PC-3 (cell line): Measurements from ENCODE around the gene ANKDD1B.

Source experiments
- EZH2 ChIP-seq: fragments of 300-600 bp; sonication (generic); IDR thresholded peaks from one replicate; pipeline ENCODE4 v1.6.1; 2017; ENCODE audit warnings: antibody characterized with exemption, mild to moderate bottlenecking, low read length; ENCODE audit not compliant: unreplicated experiment
- EZH2phosphoT487 ChIP-seq: fragments of 300-600 bp; sonication (generic); IDR thresholded peaks from 2 replicates; pipeline ENCODE4 v1.6.1; 2018; ENCODE audit warnings: mild to moderate bottlenecking, antibody characterized with exemption, low read length, borderline replicate concordance
- TF ChIP-seq, protein P1 (sequence below): fragments of 300-600 bp; sonication (generic); conservative IDR thresholded peaks from 2 replicates; pipeline ENCODE4 v1.5.1; 2017; ENCODE audit warnings: antibody characterized with exemption, low read depth, mild to moderate bottlenecking, low read length

DNA sequence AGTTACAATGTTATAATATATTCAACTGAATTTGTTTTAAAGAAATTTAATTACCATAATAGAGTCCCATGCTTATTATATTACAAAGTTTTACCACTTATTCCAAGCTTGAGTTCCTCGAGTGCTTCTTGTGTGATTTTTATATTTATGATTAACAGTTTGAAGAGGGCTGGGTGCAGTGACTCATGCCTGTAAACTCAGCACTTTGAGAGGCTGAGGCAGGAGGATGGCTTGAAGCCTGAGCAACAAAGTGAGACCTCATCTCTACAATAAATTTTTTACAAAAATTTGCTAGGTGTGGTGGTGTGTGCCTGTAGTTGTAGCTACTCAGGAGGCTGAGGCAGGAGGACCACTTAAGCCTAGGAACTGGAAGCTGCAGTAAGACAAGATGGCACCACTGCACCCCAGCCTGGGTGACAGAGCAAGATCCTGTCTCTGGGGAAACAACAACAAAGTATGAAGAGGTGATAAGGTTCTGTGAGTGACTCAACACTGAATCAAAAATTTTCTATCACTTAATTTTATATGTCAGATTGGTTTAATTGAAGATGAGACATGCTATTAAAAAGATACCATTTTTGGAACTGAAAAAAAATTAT lies 96.8 kb downstream of the ANKDD1B start:
- TF ChIP-seq, protein P1, sequence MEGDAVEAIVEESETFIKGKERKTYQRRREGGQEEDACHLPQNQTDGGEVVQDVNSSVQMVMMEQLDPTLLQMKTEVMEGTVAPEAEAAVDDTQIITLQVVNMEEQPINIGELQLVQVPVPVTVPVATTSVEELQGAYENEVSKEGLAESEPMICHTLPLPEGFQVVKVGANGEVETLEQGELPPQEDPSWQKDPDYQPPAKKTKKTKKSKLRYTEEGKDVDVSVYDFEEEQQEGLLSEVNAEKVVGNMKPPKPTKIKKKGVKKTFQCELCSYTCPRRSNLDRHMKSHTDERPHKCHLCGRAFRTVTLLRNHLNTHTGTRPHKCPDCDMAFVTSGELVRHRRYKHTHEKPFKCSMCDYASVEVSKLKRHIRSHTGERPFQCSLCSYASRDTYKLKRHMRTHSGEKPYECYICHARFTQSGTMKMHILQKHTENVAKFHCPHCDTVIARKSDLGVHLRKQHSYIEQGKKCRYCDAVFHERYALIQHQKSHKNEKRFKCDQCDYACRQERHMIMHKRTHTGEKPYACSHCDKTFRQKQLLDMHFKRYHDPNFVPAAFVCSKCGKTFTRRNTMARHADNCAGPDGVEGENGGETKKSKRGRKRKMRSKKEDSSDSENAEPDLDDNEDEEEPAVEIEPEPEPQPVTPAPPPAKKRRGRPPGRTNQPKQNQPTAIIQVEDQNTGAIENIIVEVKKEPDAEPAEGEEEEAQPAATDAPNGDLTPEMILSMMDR, result no peak
- TF ChIP-seq EZH2phosphoT487 (no peak), EZH2 (no peak)
